Measurements from ENCODE around the gene BRINP1.

The BRINP1 gene

GRCh38 chr9:119280740-119281485 lies 88.3 kb downstream of the BRINP1 start:
- DNase-seq, result no peak

- DNase-seq, result no peak
Observed at GRCh38 chr9:119278171-119278570, 91.1 kb downstream of the BRINP1 start.

- no peak for DNase-seq
Observed at GRCh38 chr9:119273984-119274665, 95.1 kb downstream of the BRINP1 start.

GRCh38 chr9:119273325-119273904 lies 95.8 kb downstream of the BRINP1 start:
- DNase-seq, result no peak

- no peak for DNase-seq
Observed at GRCh38 chr9:119272500-119273211, 96.6 kb downstream of the BRINP1 start.

- no peak for DNase-seq
Observed at GRCh38 chr9:119268985-119269384, 100.2 kb downstream of the BRINP1 start.

GRCh38 chr9:119264165-119264564 lies 105.1 kb downstream of the BRINP1 start:
- DNase-seq, result no peak

- DNase-seq, result no peak
Observed at GRCh38 chr9:119257592-119257991, 111.6 kb downstream of the BRINP1 start.

GRCh38 chr9:119255116-119255515 lies 114.1 kb downstream of the BRINP1 start:
- DNase-seq, result no peak

- no peak for DNase-seq
Observed at GRCh38 chr9:119252671-119253299, 116.5 kb downstream of the BRINP1 start.

GRCh38 chr9:119251936-119252335 lies 117.3 kb downstream of the BRINP1 start:
- DNase-seq, result no peak

GRCh38 chr9:119250730-119251129 lies 118.5 kb downstream of the BRINP1 start:
- no peak for DNase-seq

GRCh38 chr9:119240546-119240945 lies 128.7 kb downstream of the BRINP1 start:
- no peak for DNase-seq

GRCh38 chr9:119234636-119235035 lies 134.6 kb downstream of the BRINP1 start:
- no peak for DNase-seq

- no peak for DNase-seq
Observed at GRCh38 chr9:119227422-119227821, 141.8 kb downstream of the BRINP1 start.

- DNase-seq, result no peak
Observed at GRCh38 chr9:119224431-119224830, 144.8 kb downstream of the BRINP1 start.

GRCh38 chr9:119221276-119221675 lies 148.0 kb downstream of the BRINP1 start:
- DNase-seq, result no peak

- no peak for DNase-seq
Observed at GRCh38 chr9:119218293-119218692, 150.9 kb downstream of the BRINP1 start.

GRCh38 chr9:119216651-119217331 lies 152.4 kb downstream of the BRINP1 start:
- DNase-seq, result no peak

GRCh38 chr9:119215651-119216050 lies 153.6 kb downstream of the BRINP1 start:
- DNase-seq, result no peak

- DNase-seq, result no peak
Observed at GRCh38 chr9:119213471-119213870, 155.8 kb downstream of the BRINP1 start.

- DNase-seq, result no peak
Observed at GRCh38 chr9:119197893-119198607, 171.2 kb downstream of the BRINP1 start.
